Stomach (tissue), 9 donors: ENCODE data around the gene MTMR3. TPM values are rescaled to one million over a fixed set of nuclear protein-coding genes. Genes with fewer than 3 reads are reported as not detected.

Experiments
- DNase-seq, 2 donors: peaks; one replicate each; pipeline versions ENCODE4 v3.0.0 to v3.0.0-alpha.2; 2013 to 2019
- H3K27ac ChIP-seq, 5 donors: fragments of 200-600 bp in 4 of 5; sonication (generic) in 4 of 5; one replicate each; pipeline ENCODE4 v1.5.1; 2013 to 2019; ENCODE audit warnings: mild to moderate bottlenecking in 1 of 5, moderate library complexity in 1 of 5
- H3K27me3 ChIP-seq, 3 donors: fragments of 200-600 bp; sonication (generic); one replicate each; pipeline ENCODE4 v1.5.1; 2017 to 2019; ENCODE audit warnings: mixed run types in 1 of 3
- H3K36me3 ChIP-seq, 4 donors: fragments of 200-600 bp; sonication (generic); 1 replicate in 3 of 4; 2 replicates in 1 of 4; pipeline ENCODE4 v1.5.1; 2016 to 2019
- H3K4me1 ChIP-seq, 4 donors: fragments of 200-600 bp; sonication (generic); one replicate each; pipeline ENCODE4 v1.5.1; 2016 to 2019
- H3K4me3 ChIP-seq, 4 donors: fragments of 200-600 bp; sonication (generic) in 3 of 4; one replicate each; pipeline ENCODE4 v1.5.1; 2016 to 2019; ENCODE audit warnings: mild to moderate bottlenecking in 1 of 4
- H3K9me3 ChIP-seq, 4 donors: fragments of 200-600 bp; sonication (generic); one replicate each; pipeline ENCODE4 v1.5.1; 2016 to 2019
- EP300 ChIP-seq: sonication (generic); formaldehyde crosslinking; IDR thresholded peaks from one replicate; pipeline ENCODE4 v1.6.1; 2017; ENCODE audit warnings: antibody characterized with exemption
- POLR2A ChIP-seq, 4 donors: fragments of 450-650 bp; IDR thresholded peaks; one replicate each; pipeline ENCODE4 v1.6.1; 2016; ENCODE audit warnings: antibody characterized with exemption in 4 of 4, control low read depth in 2 of 4, mild to moderate bottlenecking in 1 of 4, moderate library complexity in 1 of 4
- POLR2AphosphoS5 ChIP-seq, 3 donors: sonication (generic); formaldehyde crosslinking; IDR thresholded peaks; one replicate each; pipeline ENCODE4 v1.6.1; 2016; ENCODE audit warnings: antibody characterized with exemption in 3 of 3
- WGBS, 5 donors: extraction: QIAGEN DNeasy Blood & Tissue Kit in 3 of 5; methylation state at CpG; one replicate each; pipeline versions ENCODE4 v1.1.5 to v1.1.7; 2013 to 2018; 5-methylcytosine and 5-hydroxymethylcytosine counted together
- intact Hi-C: fragments of 100-400 bp; cut with DNase I; formaldehyde crosslinking; loops from one replicate; pipeline ENCODE4 v1.15.1; 2023; ENCODE audit warnings: low total_unique reads
- polyA plus RNA-seq, 3 donors: library from polyadenylated mRNA; stranded (reverse); fragments of 200-250 nt; gene quantifications; one replicate each; pipeline ENCODE4 v1.2.3, GENCODE V29; 2013
- total RNA-seq, 5 donors: library from RNA; depleted of rRNA; stranded (reverse); fragments of >200 nt; gene quantifications; one replicate each; pipeline versions ENCODE4 v1.1.0 to v1.2.3, GENCODE V29; 2014 to 2016
- TF ChIP-seq, protein P1 (sequence below), 7 experiments: fragments of 450-650 bp in 4 of 7; fragments of 200-600 bp in 3 of 7; sonication (generic) in 3 of 7; IDR thresholded peaks; one replicate each; pipeline ENCODE4 v1.5.1; 2016 to 2019; ENCODE audit warnings: antibody characterized with exemption in 7 of 7, control low read depth in 2 of 7, mild to moderate bottlenecking in 1 of 7
- donor health status: healthy with polysubstance abuse.
- donor health status: Bipolar disorder and iron deficiency.
- donor health status: healthy.

Gene MTMR3
- total and polyA plus RNA-seq, 8 donors = 7.3 to 120 (median 49.8) TPM

DNA sequence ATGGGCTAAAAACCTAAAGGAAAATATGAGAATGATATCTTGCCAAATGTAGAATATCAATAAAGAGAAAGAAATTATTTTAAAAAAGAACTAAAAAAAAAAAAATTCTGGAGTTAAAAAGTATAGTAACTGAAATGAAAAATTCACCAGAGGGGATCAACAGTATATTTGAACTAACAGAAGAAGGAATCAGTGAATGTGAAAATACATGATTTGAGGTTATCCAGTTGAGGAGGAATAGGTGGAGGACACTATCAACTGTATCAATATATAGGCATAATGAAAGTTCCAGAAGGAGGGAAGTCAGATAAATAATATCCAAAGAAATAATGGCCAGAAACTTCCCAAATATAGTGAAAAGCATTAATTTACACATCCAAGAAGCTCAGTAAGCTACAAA lies 181.2 kb downstream of the MTMR3 start:
- TF ChIP-seq POLR2AphosphoS5 (IDR thresholded peaks at IDR 0.05) (no peak), EP300 (no peak), POLR2A (IDR thresholded peaks at IDR 0.05) (no peak)
- TF ChIP-seq, protein P1, sequence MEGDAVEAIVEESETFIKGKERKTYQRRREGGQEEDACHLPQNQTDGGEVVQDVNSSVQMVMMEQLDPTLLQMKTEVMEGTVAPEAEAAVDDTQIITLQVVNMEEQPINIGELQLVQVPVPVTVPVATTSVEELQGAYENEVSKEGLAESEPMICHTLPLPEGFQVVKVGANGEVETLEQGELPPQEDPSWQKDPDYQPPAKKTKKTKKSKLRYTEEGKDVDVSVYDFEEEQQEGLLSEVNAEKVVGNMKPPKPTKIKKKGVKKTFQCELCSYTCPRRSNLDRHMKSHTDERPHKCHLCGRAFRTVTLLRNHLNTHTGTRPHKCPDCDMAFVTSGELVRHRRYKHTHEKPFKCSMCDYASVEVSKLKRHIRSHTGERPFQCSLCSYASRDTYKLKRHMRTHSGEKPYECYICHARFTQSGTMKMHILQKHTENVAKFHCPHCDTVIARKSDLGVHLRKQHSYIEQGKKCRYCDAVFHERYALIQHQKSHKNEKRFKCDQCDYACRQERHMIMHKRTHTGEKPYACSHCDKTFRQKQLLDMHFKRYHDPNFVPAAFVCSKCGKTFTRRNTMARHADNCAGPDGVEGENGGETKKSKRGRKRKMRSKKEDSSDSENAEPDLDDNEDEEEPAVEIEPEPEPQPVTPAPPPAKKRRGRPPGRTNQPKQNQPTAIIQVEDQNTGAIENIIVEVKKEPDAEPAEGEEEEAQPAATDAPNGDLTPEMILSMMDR (IDR thresholded peaks at IDR 0.05) = no peak
- H3K36me3 ChIP-seq = no peaks in the 10 kb centered on the region
- DNase-seq = no peak
- intact Hi-C loops = no loop called here
- H3K4me1 ChIP-seq = no peaks in the 10 kb centered on the region
- H3K4me3 ChIP-seq = no peak overlapping the region
- H3K27ac ChIP-seq = no peak overlapping the region
- no peaks in the 10 kb centered on the region for H3K27me3 ChIP-seq
- peaks cover 0 to 27% (median 17%) of the 10 kb centered on the region in 4 donors for H3K9me3 ChIP-seq

DNA sequence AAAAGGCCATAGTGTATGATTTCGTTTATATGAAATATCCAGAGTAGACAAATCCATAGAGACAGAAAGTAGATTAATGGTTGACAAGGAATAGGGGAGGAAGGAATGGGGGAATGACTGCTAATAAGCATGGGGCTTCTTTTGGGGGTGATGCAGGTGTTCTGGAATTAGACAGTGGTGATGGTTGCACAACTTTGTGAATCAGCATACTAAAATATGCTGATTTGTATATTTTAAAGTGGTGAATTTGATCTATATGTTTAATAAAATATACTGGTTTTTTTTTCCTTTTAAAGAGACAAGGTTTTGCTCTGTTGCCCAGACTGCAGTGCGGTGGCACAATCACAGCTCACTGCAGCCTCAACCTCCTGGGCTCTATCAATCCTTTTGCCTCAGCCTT lies 190.8 kb downstream of the MTMR3 start:
- intact Hi-C loops = no loop called here
- DNase-seq = no peak
- no peaks in the 10 kb centered on the region for H3K9me3 ChIP-seq
- WGBS, 5 donors = 71 to 89% (median 75%) methylated on average over 2 of the region's 2 CpGs
- no peaks in the 10 kb centered on the region for H3K27me3 ChIP-seq
- no peaks in the 10 kb centered on the region for H3K36me3 ChIP-seq
- H3K27ac ChIP-seq = no peak overlapping the region
- H3K4me3 ChIP-seq = no peak overlapping the region
- no peaks in the 10 kb centered on the region for H3K4me1 ChIP-seq
- no peak for TF ChIP-seq POLR2AphosphoS5 (IDR thresholded peaks at IDR 0.05)
- no peak for TF ChIP-seq EP300
- TF ChIP-seq, protein P1 (IDR thresholded peaks at IDR 0.05) = no peak
- TF ChIP-seq POLR2A (IDR thresholded peaks at IDR 0.05) = no peak

DNA sequence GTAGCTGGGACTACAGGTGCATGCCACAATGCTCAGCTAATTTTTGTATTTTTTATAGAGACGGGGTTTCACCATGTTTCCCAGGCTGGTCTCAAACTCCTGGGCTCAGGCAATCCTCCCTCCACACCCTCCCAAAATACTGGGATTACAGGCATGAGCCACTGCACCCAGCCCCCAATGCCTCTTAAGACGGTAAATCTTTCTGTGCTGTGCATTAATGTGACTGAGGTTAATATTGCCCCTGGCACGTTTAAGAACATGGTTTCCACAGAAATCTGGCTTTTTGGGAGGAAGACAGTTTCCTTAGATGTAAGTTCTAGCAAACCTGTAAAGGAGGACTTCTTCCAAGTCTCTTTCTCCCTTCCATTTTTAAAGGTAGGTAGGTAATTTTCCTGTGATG lies 191.2 kb downstream of the MTMR3 start:
- intact Hi-C loops = no loop called here
- TF ChIP-seq POLR2A (IDR thresholded peaks at IDR 0.05) = no peak
- TF ChIP-seq POLR2AphosphoS5 (IDR thresholded peaks at IDR 0.05) = no peak
- no peak for TF ChIP-seq EP300
- TF ChIP-seq, protein P1 (IDR thresholded peaks at IDR 0.05) = no peak
- Histone ChIP-seq H3K36me3 (no peaks in the 10 kb centered on the region), H3K9me3 (no peaks in the 10 kb centered on the region), H3K27ac (no peak overlapping the region), H3K27me3 (no peaks in the 10 kb centered on the region), H3K4me3 (no peak overlapping the region), H3K4me1 (peaks cover 0 to 4% (median 0%) of the 10 kb centered on the region in 4 donors)
- WGBS, 5 donors = 63 to 77% (median 65%) methylated on average over 3 of the region's 3 CpGs
- no peak for DNase-seq

DNA sequence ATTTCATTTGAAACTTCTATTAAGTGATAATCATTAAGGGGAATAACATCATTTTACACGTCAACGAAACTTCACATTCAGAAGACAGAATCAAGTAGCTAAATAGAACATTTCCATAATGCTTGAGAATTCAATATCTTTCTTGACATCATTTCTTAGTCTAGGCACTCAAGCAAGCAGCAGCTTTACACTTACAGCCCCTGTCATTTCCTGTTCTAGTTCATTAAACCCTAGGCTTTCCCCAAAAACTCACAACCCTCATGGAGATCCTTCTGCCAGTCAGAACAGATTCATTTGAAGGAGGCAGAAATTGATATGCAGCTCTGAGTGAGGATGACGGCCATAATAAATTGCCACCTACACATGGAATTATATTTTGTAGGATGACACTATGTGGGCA lies 192.0 kb downstream of the MTMR3 start:
- Histone ChIP-seq H3K36me3 (no peaks in the 10 kb centered on the region), H3K4me1 (peaks cover 0 to 12% (median 1%) of the 10 kb centered on the region in 4 donors), H3K4me3 (no peak overlapping the region), H3K9me3 (no peaks in the 10 kb centered on the region), H3K27me3 (peaks cover 0 to 8% (median 6%) of the 10 kb centered on the region in 3 donors), H3K27ac (no peak overlapping the region)
- no peak for DNase-seq
- intact Hi-C loops = no loop called here
- 90 to 96% (median 93%) methylated on average over 3 of the region's 3 CpGs for WGBS, 5 donors
- no peak for TF ChIP-seq POLR2AphosphoS5 (IDR thresholded peaks at IDR 0.05)
- TF ChIP-seq EP300 = no peak
- TF ChIP-seq, protein P1 (IDR thresholded peaks at IDR 0.05) = no peak
- no peak for TF ChIP-seq POLR2A (IDR thresholded peaks at IDR 0.05)
